ENCODE results near the gene SYCP2. TPM values are rescaled to one million over a fixed set of nuclear protein-coding genes. Genes with fewer than 3 reads are reported as not detected.

Gene SYCP2
- total RNA-seq, 1 donor, result 3.0 TPM

- no peak for TF ChIP-seq CTCF (IDR thresholded peaks at IDR 0.05; ENCODE audit: insufficient read depth, low read depth, low read length)
- no peak overlapping the region for H3K4me3 ChIP-seq (ENCODE audit: low read depth, low read length)
- DNase-seq (ENCODE audit: low read depth), result no peak
Observed at GRCh38 chr20:59829786-59830664, 103.4 kb downstream of the SYCP2 start.

GRCh38 chr20:59829054-59829785 lies 104.2 kb downstream of the SYCP2 start:
- no peak overlapping the region for H3K4me3 ChIP-seq (ENCODE audit: low read depth, low read length)
- no peak for TF ChIP-seq CTCF (IDR thresholded peaks at IDR 0.05; ENCODE audit: insufficient read depth, low read depth, low read length)
- DNase-seq (ENCODE audit: low read depth), result no peak

- TF ChIP-seq CTCF (IDR thresholded peaks at IDR 0.05; ENCODE audit: insufficient read depth, low read depth, low read length), result no peak
- DNase-seq (ENCODE audit: low read depth), result no peak
- H3K4me3 ChIP-seq (ENCODE audit: low read depth, low read length), result no peak overlapping the region
Observed at GRCh38 chr20:59828125-59829053, 105.0 kb downstream of the SYCP2 start.

- DNase-seq (ENCODE audit: low read depth), result no peak
- H3K4me3 ChIP-seq (ENCODE audit: low read depth, low read length), result no peak overlapping the region
- no peak for TF ChIP-seq CTCF (IDR thresholded peaks at IDR 0.05; ENCODE audit: insufficient read depth, low read depth, low read length)
Observed at GRCh38 chr20:59827138-59828056, 106.0 kb downstream of the SYCP2 start.

GRCh38 chr20:59825944-59826759 lies 107.3 kb downstream of the SYCP2 start:
- no peak for DNase-seq (ENCODE audit: low read depth)
- no peak overlapping the region for H3K4me3 ChIP-seq (ENCODE audit: low read depth, low read length)
- TF ChIP-seq CTCF (IDR thresholded peaks at IDR 0.05; ENCODE audit: insufficient read depth, low read depth, low read length), result no peak
